GM10847 (cell line): Measurements from ENCODE around the gene RAB36.

Experiments
- POLR2A ChIP-seq: IDR thresholded peaks from 2 replicates; pipeline ENCODE4 v1.6.1; 2011; ENCODE audit not compliant: insufficient read length; ENCODE audit errors: extremely low read depth

The RAB36 gene

DNA sequence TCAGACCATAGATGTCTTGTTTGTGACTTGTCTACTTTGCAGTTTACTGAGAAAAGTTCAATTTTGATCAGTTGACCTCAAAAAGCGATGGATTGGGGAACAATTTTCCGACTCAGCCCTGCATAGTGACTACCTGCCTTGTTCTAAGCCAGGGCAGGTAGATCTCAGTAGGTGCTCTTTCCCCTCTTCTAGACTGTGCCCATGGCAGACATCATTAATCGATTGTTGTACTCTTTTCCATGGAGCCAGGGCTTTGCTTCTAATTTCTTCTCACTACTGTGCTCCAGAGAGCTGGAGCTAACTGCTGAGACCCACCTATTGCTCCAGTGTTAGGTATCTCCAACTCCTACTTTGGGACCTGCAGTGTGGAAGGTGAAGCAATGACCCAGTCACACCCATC, 9.9 kb downstream of the RAB36 start:
- no peak for TF ChIP-seq POLR2A

- no peak for TF ChIP-seq POLR2A
Measured at GRCh38 chr22:23155831-23156230, 10.6 kb downstream of the RAB36 start.

DNA sequence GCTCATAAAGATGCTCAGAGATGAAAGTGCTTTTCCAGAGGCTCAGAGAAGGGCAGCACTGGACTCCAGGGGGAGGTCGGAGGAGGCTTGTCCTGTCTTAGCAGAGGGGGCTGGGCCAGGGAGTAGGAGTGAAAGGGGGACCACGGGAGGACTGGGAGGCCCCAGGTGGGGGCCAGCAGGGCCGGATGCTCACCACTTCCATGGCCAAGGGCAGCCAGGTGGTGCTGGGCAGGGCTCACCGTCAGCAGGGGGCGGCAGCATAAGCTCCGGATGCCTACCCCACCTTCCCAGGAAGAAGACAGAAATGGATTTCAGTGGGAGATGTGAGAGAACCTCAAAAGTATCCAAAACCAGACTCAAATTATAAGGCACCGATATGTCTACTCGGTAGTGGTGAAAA, 11.0 kb downstream of the RAB36 start:
- no peak for TF ChIP-seq POLR2A

DNA sequence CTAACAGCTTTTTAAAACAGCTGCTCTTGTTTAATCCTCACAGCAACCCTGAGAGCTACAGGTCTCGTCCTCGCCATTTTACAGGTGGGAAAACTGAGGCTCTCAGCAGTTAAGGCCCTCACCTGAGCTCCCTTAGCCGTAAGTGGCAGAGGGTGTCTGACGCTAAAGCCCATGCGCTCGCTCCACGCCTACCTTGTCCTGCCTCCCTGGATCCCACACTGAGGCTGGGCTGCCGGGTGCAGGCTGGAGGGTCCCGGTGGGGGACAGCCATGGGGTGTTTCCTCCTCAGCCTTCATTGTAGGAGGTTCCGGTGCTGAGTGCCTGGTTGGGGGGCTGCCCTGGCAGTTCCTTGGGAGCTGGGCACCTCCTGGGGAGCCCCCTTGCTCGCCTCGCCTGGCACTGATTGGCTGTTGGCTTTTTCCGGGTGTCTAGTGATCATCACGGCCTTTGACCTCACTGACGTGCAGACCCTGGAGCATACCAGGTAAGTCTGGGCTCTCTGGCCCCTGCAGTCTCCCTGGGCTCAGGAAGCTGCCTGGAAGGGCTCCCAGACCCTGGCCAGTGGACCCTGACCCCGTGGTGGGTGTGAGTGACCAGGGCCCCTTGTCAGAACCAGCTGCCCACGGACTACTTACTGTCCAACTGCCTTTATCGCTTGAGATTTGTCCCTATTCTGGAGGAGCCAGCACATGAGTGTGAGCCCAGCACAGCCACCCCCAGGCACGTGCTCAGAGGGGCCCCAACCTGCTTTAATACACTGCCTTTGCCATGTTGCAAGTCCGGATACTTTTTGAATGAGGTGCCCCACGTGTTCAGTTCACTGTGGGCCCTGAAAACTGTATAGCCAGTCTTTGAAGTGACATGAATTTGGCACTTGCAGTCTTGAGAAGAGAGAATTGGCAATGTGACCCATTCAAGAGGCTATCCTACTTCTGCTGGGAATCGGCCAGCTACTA, 12.6 kb downstream of the RAB36 start:
- no peak for TF ChIP-seq POLR2A

- TF ChIP-seq POLR2A: no peak
Measured at GRCh38 chr22:23158516-23159290, 13.4 kb downstream of the RAB36 start.

GRCh38 chr22:23159291-23159630, 14.0 kb downstream of the RAB36 start:
- TF ChIP-seq POLR2A: no peak

DNA sequence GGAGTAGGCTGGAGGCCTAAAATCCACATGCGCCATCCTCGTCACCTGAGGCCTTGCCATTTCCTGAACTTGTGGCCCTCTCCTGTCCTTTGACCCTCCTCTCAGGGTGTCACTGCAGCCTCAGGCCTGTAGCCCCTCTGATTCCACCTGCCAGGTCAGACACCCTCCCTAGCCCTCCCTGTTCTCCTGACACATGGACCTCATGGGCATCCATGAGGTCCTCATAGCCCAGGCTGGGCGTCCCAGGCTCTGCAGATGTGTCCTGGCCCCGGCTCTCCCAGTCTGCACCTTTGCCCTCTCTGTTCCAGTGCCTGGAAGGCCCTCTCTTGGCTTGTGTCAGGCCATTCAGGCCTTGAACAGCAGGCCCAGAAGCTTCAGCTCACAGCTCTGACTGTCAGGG, 15.8 kb downstream of the RAB36 start:
- TF ChIP-seq POLR2A: no peak

DNA sequence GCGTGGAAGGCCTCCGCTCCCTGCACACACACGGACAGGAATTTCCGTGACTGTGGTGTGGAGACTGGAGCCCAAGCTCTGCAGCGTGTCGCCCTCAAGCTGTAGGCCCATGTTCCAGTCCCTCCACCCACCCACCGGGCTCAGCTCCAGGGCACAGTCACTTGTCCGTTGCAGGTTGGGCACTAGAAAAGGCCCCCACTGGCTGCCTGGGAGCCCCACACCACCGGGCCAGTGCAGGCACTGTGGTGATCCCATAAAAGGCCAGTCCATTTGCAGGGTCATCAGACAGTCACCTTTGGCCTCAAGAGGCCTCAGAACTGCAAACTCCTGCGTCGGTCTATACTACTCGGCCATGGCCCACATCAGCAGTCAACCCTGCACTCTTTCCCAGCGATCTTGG, 16.3 kb downstream of the RAB36 start:
- no peak for TF ChIP-seq POLR2A

GRCh38 chr22:23163665-23164064, 18.4 kb downstream of the RAB36 start:
- no peak for TF ChIP-seq POLR2A

GRCh38 chr22:23164091-23164490, 18.8 kb downstream of the RAB36 start:
- no peak for TF ChIP-seq POLR2A

DNA sequence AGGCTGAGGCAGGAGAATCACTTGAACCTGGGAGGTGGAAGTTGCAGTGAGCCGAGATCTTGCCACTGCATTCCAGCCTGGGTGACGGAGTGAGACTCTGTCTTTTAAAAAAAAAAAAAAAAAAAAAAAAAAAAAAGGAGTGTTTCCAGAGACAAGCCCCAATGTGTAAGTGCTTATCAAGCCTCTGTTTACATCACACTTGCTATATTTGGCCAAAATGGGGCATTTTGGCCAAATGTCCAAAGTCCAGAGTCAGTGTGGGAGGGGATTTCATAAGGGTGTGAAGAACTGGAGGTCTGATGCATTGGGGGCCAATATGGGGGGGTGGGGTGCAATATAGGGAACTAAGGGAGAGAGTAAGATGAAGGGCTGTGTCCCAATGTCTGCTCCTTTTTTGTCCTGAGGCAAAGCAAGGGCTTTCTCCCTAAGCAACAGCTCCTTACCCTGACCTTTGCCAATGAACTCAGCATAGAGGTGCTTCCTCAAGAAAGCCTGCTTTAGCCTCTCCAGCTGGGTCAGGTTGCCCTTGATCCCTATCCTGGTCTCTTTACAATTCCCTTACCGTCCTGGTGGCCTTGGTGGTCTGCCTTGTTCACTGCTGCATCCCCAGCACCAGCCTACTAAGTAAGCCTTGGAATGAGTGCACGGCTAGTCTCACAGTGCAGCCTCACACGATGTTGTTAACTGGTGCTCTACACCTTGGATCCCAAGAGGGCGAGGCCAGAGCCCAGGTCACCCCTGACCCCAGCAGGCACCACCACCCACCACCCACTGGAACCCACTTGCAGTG, 21.0 kb downstream of the RAB36 start:
- TF ChIP-seq POLR2A: no peak

GRCh38 chr22:23166841-23167616, 21.8 kb downstream of the RAB36 start:
- no peak for TF ChIP-seq POLR2A

DNA sequence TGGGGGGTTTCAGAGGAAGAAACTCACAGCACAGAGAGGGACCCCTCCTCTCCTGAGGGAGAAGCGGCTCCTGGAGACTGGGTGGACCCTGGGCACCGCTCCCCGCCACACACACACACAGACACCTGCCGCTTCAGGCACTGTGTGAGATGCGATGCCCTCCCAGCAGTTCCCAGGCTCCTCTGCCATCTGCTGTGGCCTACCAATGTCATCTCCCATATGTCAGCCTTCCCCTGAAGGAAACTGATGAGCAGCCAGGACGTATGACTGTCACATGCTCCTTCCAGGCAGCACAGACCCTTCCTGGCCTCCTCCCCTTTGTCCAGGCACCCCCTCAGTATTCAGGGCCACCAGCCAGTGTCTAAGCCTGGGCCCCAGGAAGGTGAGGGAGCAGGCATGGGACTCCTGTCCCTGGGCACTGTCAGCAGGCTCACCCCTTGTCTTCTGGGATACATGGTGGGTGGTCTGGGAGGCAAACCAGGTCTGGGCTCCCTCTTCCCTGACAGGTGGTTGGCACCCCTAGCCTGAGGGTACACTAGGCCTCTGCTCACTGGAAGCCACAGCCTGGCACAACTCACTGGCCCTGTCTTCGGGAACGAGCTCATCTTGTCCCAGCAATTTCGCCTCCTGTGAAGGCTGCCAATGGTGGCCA, 23.2 kb downstream of the RAB36 start:
- no peak for TF ChIP-seq POLR2A

- no peak for TF ChIP-seq POLR2A
Measured at GRCh38 chr22:23169043-23169406, 23.7 kb downstream of the RAB36 start.

DNA sequence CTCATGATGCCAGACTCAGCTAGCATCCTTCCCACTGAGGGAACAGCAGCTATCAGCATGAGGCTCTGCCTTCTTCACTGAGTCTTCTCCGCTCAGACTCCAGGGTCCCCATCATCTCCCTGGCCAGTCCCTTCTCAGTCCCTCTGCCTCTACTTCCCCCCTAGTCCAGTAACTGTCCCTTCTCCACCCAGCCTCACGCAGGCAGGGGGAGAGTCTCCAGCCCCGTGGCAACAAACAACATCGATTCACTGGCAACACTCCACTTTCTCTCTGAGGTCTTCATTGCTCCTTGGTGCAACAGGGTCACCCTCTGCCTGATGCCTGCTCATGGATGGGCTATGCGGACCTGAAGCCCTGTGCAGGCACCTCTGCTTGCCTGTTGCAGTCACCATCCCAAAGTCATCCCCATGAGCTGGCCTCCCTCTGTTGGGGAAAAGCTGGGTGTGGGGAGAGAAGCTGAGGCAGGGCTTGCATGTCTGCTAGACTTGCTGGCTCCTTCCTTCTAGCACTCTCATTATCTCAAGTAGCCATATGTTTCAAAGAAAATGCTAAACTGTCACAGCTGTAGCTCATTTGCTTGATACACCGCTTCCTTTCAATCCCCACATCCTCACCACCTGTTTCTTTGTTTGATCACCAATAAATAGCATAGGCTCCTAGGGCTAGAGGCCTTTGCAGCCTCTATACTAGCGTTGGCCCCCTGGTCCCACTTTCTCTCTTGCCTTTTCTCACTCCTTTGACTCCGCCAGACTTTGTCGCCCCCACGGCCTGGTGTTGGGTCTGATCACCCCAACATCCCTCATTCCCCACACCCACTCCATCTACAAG, 30.8 kb downstream of the RAB36 start:
- no peak for TF ChIP-seq POLR2A
